Activated naive CD8-positive, alpha-beta T cell (primary cell): ENCODE measurements around the gene UQCC5.

Experiments
- H3K27ac Mint-ChIP-seq: one replicate; pipeline ENCODE4 v1.8.0; 2021; ENCODE audit warnings: mixed read lengths
- H3K27me3 Mint-ChIP-seq: one replicate; pipeline ENCODE4 v1.8.0; 2021; ENCODE audit warnings: mixed read lengths
- H3K36me3 Mint-ChIP-seq: one replicate; pipeline ENCODE4 v1.8.0; 2021; ENCODE audit warnings: mixed read lengths
- H3K4me1 Mint-ChIP-seq: one replicate; pipeline ENCODE4 v1.8.0; 2021; ENCODE audit warnings: low read depth, mixed read lengths
- H3K4me3 Mint-ChIP-seq: one replicate; pipeline ENCODE4 v1.8.0; 2021; ENCODE audit warnings: mild to moderate bottlenecking, mixed read lengths
- H3K9me3 Mint-ChIP-seq: one replicate; pipeline ENCODE4 v1.8.0; 2021; ENCODE audit warnings: low read depth, mixed read lengths

The UQCC5 gene

DNA sequence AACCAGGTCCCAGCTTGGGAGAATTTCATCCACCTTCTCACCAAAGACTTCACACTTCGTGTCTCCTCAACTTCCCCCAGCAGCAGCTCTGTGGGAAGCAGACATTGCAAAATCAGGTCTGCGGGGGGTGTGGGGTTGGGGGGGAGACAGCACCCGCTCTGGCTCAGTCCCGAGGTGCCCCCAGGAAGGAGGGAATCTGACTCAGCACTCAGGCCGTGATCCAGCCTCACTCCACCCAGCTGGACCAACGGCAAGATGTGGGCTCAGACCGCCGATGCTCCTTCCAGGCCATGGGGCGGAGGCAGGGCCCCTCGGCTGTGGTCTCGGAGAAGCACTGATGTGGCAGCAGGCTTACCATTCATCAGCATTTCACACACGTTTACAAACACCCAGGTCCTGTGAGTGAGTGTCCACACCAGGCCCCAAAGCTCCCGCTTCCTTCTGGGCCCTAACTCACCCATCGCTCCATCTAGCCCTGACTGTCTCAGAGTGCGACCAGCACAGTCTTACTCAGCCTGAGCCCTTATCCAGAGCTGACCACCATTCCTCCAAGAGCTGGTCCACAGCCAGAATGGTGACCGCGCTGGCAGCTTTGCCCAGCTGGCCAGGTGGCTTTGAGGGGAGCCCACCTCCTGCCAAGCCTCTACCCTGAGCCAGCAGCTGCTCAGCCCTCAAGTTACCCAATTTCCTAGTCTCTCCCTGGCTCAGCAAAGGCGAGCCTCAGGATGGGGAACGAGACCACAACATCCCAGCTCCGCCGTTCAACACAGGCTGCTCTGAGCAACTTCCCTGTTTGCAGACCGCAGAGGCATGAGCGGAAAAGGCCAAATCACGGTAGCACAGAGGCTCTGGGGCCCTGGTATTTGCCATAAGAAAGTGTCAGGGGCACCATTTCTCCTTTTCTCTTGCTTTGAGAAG lies 38.0 kb upstream of the UQCC5 start:
- Mint-ChIP-seq H3K9me3 (no peaks in the 10 kb centered on the region), H3K4me1 (peaks cover 3% of the 10 kb centered on the region), H3K27ac (no peak overlapping the region), H3K27me3 (no peaks in the 10 kb centered on the region), H3K4me3 (no peak overlapping the region), H3K36me3 (no peaks in the 10 kb centered on the region)

GRCh38 chr3:52501046-52501445 lies 35.4 kb upstream of the UQCC5 start:
- H3K4me1 Mint-ChIP-seq = no peaks in the 10 kb centered on the region
- no peak overlapping the region for H3K27ac Mint-ChIP-seq
- no peak overlapping the region for H3K4me3 Mint-ChIP-seq
- H3K9me3 Mint-ChIP-seq = no peaks in the 10 kb centered on the region
- H3K27me3 Mint-ChIP-seq = no peaks in the 10 kb centered on the region
- no peaks in the 10 kb centered on the region for H3K36me3 Mint-ChIP-seq

DNA sequence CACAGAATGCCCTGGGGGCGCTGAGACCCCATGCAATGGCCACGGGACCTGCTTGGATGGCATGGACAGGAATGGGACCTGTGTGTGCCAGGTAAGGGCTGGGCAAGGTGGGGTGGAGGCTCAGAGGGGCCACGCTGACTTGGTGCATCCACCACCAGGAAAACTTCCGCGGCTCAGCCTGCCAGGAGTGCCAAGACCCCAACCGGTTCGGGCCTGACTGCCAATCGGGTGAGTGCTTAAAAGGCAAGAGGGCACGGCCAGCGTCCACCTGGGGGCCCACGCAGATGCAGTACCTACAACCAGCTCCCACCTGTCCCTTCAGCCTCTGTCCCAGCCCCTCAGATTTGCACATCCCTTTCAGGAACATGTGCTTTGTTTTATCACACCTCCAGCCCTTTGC lies 34.4 kb upstream of the UQCC5 start:
- Mint-ChIP-seq H3K9me3 (no peaks in the 10 kb centered on the region), H3K4me3 (no peak overlapping the region), H3K27me3 (no peaks in the 10 kb centered on the region), H3K36me3 (no peaks in the 10 kb centered on the region), H3K27ac (no peak overlapping the region), H3K4me1 (no peaks in the 10 kb centered on the region)

DNA sequence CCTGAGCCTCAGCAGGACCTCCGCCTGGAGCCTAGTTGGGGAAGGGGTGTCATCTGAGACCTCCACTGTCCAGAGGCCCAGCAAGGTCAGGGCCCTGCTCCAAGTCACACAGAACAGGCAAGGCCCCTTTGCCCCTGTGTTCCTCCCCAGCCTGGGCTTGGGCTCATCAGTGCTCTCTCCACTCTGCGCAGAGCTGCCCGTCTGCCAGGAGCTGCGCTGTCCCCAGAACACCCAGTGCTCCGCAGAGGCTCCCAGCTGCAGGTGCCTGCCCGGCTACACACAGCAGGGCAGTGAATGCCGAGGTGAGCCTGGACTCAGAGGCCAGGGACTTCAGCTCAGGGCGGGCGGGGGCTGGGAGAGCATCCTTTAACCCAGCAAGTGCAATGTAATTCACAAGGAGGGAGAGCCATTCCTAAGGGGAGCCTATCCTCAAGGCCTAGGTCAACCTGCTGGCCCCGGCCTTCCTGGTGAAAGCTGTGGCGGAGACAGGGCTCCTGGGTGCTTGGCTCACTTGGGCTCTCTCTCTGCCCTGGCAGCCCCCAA lies 33.5 kb upstream of the UQCC5 start:
- Mint-ChIP-seq H3K36me3 (no peaks in the 10 kb centered on the region), H3K27ac (no peak overlapping the region), H3K4me3 (no peak overlapping the region), H3K9me3 (no peaks in the 10 kb centered on the region), H3K4me1 (no peaks in the 10 kb centered on the region), H3K27me3 (no peaks in the 10 kb centered on the region)

- Mint-ChIP-seq H3K27ac (no peak overlapping the region), H3K4me3 (no peak overlapping the region), H3K4me1 (no peaks in the 10 kb centered on the region), H3K36me3 (no peaks in the 10 kb centered on the region), H3K27me3 (no peaks in the 10 kb centered on the region), H3K9me3 (no peaks in the 10 kb centered on the region)
Measured at GRCh38 chr3:52503788-52504424, 32.5 kb upstream of the UQCC5 start.

GRCh38 chr3:52504977-52505376 lies 31.4 kb upstream of the UQCC5 start:
- Mint-ChIP-seq H3K9me3 (no peaks in the 10 kb centered on the region), H3K4me1 (no peaks in the 10 kb centered on the region), H3K27me3 (no peaks in the 10 kb centered on the region), H3K4me3 (no peak overlapping the region), H3K36me3 (no peaks in the 10 kb centered on the region), H3K27ac (no peak overlapping the region)

GRCh38 chr3:52506266-52506966 lies 30.0 kb upstream of the UQCC5 start:
- H3K27ac Mint-ChIP-seq = no peak overlapping the region
- H3K27me3 Mint-ChIP-seq = no peaks in the 10 kb centered on the region
- H3K4me3 Mint-ChIP-seq = no peak overlapping the region
- H3K9me3 Mint-ChIP-seq = no peaks in the 10 kb centered on the region
- no peaks in the 10 kb centered on the region for H3K4me1 Mint-ChIP-seq
- H3K36me3 Mint-ChIP-seq = no peaks in the 10 kb centered on the region

DNA sequence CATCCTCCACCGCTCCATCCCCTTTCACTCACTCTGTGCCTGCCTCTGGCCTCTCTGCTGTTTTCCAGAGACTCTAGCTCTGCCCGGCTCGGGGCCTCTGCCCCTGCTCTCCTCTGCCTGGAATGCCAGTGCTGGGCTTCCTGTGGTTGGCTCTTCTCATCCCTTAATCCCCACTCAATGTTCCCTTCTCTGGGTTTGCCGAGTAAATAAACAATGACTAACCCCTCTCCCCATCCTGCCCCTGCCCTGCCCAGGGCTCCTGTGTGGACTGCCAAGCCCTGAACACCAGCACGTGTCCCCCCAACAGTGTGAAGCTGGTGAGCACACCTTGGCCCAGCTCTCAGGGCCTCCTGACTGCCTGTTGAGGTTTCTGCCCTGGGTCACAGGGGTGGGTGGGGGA lies 29.0 kb upstream of the UQCC5 start:
- Mint-ChIP-seq H3K4me1 (no peaks in the 10 kb centered on the region), H3K27ac (no peak overlapping the region), H3K9me3 (no peaks in the 10 kb centered on the region), H3K36me3 (no peaks in the 10 kb centered on the region), H3K4me3 (no peak overlapping the region), H3K27me3 (no peaks in the 10 kb centered on the region)

- Mint-ChIP-seq H3K27ac (no peak overlapping the region), H3K4me3 (no peak overlapping the region), H3K9me3 (no peaks in the 10 kb centered on the region), H3K36me3 (no peaks in the 10 kb centered on the region), H3K4me1 (no peaks in the 10 kb centered on the region), H3K27me3 (no peaks in the 10 kb centered on the region)
Measured at GRCh38 chr3:52509753-52510328, 26.6 kb upstream of the UQCC5 start.

GRCh38 chr3:52511509-52511908 lies 24.9 kb upstream of the UQCC5 start:
- H3K4me3 Mint-ChIP-seq = no peak overlapping the region
- H3K9me3 Mint-ChIP-seq = no peaks in the 10 kb centered on the region
- H3K4me1 Mint-ChIP-seq = no peaks in the 10 kb centered on the region
- H3K27me3 Mint-ChIP-seq = no peaks in the 10 kb centered on the region
- H3K36me3 Mint-ChIP-seq = no peaks in the 10 kb centered on the region
- no peak overlapping the region for H3K27ac Mint-ChIP-seq

DNA sequence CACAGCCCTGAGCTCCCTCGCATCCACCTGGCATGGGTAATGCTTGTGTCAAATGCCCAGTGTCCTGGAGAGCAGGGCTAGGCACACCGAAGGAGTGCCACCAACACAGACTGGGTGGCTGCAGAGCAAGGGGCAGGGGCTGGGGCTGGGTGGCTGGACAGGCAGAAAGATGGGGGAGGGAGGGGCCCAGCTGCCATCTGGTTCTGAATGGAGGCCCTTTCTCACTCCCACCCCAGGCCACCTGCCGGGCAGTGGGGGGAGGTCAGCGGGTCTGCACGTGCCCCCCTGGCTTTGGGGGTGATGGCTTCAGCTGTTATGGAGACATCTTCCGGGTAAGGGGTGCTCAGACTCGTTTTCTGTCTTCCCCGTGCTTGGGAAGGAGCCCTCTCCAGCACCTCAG lies 24.3 kb upstream of the UQCC5 start:
- no peak overlapping the region for H3K4me3 Mint-ChIP-seq
- no peaks in the 10 kb centered on the region for H3K36me3 Mint-ChIP-seq
- no peaks in the 10 kb centered on the region for H3K9me3 Mint-ChIP-seq
- H3K4me1 Mint-ChIP-seq = no peaks in the 10 kb centered on the region
- no peaks in the 10 kb centered on the region for H3K27me3 Mint-ChIP-seq
- no peak overlapping the region for H3K27ac Mint-ChIP-seq

DNA sequence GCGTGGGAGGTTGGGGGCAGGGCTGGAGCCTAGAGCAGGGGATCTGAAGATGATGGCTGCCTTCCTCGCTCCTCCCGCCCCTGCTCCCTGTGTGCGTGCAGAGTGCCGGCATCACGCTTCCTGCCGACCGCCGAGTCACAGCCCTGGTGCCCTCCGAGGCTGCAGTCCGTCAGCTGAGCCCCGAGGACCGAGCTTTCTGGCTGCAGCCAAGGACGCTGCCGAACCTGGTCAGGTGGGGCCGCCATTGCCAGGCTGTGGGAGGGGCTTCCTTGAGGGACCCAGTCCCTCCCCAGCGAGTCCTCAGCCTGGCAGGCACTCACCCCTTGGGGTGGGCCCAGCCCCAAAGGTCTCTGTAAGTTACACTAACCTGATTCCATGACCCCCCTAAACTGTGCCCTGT lies 23.7 kb upstream of the UQCC5 start:
- H3K36me3 Mint-ChIP-seq = no peaks in the 10 kb centered on the region
- no peaks in the 10 kb centered on the region for H3K27me3 Mint-ChIP-seq
- H3K27ac Mint-ChIP-seq = no peak overlapping the region
- H3K4me3 Mint-ChIP-seq = no peak overlapping the region
- no peaks in the 10 kb centered on the region for H3K9me3 Mint-ChIP-seq
- H3K4me1 Mint-ChIP-seq = no peaks in the 10 kb centered on the region

- no peak overlapping the region for H3K27ac Mint-ChIP-seq
- H3K36me3 Mint-ChIP-seq = no peaks in the 10 kb centered on the region
- no peaks in the 10 kb centered on the region for H3K27me3 Mint-ChIP-seq
Measured at GRCh38 chr3:52513281-52513680, 23.1 kb upstream of the UQCC5 start.

GRCh38 chr3:52514576-52514975 lies 21.8 kb upstream of the UQCC5 start:
- Mint-ChIP-seq H3K4me1 (no peaks in the 10 kb centered on the region), H3K27me3 (no peaks in the 10 kb centered on the region), H3K36me3 (no peaks in the 10 kb centered on the region), H3K9me3 (no peaks in the 10 kb centered on the region), H3K4me3 (no peak overlapping the region), H3K27ac (no peak overlapping the region)

More at GRCh38 chr3:52513281-52513680, 23.1 kb upstream of the UQCC5 start:
- no peak overlapping the region for H3K4me3 Mint-ChIP-seq
- H3K9me3 Mint-ChIP-seq = no peaks in the 10 kb centered on the region
- no peaks in the 10 kb centered on the region for H3K4me1 Mint-ChIP-seq

- Mint-ChIP-seq H3K9me3 (no peaks in the 10 kb centered on the region), H3K36me3 (no peaks in the 10 kb centered on the region), H3K4me1 (no peaks in the 10 kb centered on the region), H3K4me3 (no peak overlapping the region), H3K27me3 (no peaks in the 10 kb centered on the region), H3K27ac (no peak overlapping the region)
Measured at GRCh38 chr3:52515192-52515591, 21.2 kb upstream of the UQCC5 start.
